ENCODE results near the gene ELOA. TPM values are rescaled to one million over a fixed set of nuclear protein-coding genes. Genes with fewer than 3 reads are reported as not detected.

Gene ELOA
- total RNA-seq, 4 donors from 2014 or later, result 26.3 to 43.7 (median 31.2) TPM

DNA sequence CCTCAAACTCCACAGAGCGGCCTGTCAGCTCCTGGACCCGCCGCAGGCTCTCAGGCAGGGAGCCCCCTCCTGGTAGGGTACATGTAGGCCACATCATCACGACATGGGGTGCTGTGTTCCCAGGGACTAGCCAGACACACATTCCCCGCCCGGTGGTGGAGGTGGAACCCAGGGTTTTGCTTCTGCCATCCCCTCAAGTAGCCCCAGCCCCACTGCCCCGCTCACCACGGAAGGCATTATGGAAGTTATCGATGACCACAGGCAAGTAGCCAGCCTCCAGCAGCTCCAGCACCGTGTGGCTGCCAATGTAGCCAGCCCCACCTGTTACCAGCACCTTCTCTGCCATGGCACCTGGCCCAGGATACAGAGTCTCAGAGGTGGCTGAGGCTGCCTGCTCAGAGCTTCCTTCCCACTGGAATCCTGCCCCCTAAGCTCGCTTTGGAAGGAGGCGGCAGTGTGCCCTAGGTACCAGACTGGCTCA lies 55.4 kb downstream of the ELOA start:
- Histone ChIP-seq H3K4me3 (peak overlapping the region in 2 of 4 donors; percentile 72 to 91), H3K4me1 (peaks cover 0 to 26% (median 18%) of the 10 kb centered on the region in 4 donors), H3K27ac (peak overlapping the region in 3 of 4 donors; percentile 93 to 97 (median 95)), H3K27me3 (no peaks in the 10 kb centered on the region), H3K9me3 (no peaks in the 10 kb centered on the region), H3K36me3 (peaks cover 0 to 39% (median 0%) of the 10 kb centered on the region in 3 donors)
- TF ChIP-seq, protein P1, sequence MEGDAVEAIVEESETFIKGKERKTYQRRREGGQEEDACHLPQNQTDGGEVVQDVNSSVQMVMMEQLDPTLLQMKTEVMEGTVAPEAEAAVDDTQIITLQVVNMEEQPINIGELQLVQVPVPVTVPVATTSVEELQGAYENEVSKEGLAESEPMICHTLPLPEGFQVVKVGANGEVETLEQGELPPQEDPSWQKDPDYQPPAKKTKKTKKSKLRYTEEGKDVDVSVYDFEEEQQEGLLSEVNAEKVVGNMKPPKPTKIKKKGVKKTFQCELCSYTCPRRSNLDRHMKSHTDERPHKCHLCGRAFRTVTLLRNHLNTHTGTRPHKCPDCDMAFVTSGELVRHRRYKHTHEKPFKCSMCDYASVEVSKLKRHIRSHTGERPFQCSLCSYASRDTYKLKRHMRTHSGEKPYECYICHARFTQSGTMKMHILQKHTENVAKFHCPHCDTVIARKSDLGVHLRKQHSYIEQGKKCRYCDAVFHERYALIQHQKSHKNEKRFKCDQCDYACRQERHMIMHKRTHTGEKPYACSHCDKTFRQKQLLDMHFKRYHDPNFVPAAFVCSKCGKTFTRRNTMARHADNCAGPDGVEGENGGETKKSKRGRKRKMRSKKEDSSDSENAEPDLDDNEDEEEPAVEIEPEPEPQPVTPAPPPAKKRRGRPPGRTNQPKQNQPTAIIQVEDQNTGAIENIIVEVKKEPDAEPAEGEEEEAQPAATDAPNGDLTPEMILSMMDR (IDR thresholded peaks at IDR 0.05), result no peak
- TF ChIP-seq POLR2A (IDR thresholded peaks at IDR 0.05), result no peak
- DNase-seq, result peak in 1 of 3 donors; percentile 49

DNA sequence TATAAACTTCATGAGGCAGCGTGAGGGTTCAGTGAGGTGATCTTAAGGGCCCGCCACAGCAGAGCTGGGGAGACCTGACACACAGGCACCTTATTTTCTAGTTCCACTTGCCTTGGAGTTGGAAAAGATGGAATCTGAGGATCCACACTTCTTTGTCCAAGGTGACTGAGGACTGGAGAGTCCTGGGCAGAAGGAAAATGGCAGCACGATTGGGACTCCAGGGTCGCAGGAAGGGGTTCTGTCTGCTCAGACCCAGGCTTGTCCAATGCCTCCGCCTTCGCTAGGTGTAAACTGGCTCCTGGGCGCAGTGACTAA lies 55.9 kb downstream of the ELOA start:
- Histone ChIP-seq H3K4me3 (peak overlapping the region; percentile 65 to 94 (median 82)), H3K27ac (peak overlapping the region; percentile 85 to 97 (median 94)), H3K27me3 (no peaks in the 10 kb centered on the region), H3K4me1 (peaks cover 0 to 24% (median 18%) of the 10 kb centered on the region in 4 donors), H3K36me3 (peaks cover 0 to 37% (median 0%) of the 10 kb centered on the region in 3 donors), H3K9me3 (no peaks in the 10 kb centered on the region)
- no peak for DNase-seq
- TF ChIP-seq, protein P1 (IDR thresholded peaks at IDR 0.05), result no peak
- no peak for TF ChIP-seq POLR2A (IDR thresholded peaks at IDR 0.05)

DNA sequence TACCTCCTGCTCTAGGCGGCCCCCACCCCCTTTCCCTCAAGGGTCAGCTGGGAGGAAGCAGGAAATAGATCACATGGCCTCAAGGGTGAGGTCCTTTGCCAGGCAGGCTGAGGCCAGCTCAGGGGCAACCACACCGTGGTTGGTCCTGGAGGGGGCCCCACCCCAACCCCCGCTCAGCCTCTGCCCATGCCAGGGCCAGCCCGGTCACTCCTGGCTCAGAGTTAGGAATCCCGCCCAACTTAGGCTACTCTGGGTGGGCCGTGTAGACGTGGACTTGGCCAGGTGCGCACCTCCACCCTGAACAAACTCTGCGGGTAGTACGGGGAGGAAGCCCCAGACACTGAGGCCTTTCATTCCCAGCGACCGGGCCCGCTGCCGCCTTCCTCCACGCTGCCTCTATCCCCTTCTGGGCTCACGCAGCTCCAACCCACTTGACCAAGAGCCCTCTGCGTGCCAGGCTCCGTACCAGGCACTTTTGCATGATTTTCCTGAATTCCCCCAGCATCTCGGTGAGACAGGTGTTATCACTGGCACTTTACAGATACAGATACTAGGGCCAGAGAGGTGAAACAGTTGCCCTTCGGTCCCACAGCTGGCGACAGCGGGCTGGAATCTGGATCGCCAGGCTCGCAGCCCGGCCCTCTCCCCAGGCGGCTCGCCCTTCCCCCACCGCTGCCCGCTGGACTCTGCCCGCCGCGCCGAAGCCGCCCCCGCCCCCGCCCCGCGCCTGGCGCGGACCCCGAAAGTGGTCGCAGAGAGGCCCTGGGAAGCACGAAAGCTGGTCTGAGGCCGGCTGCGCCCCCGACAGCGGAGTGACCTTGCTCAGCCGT lies 56.5 kb downstream of the ELOA start:
- Histone ChIP-seq H3K4me1 (peaks cover 0 to 24% (median 18%) of the 10 kb centered on the region in 4 donors), H3K27me3 (no peaks in the 10 kb centered on the region), H3K4me3 (peak overlapping the region; percentile 65 to 94 (median 82)), H3K36me3 (peaks cover 0 to 34% (median 0%) of the 10 kb centered on the region in 3 donors), H3K27ac (peak overlapping the region; percentile 85 to 97 (median 94)), H3K9me3 (no peaks in the 10 kb centered on the region)
- peak; percentile 82 to 93 for TF ChIP-seq POLR2A (IDR thresholded peaks at IDR 0.05)
- TF ChIP-seq, protein P1 (IDR thresholded peaks at IDR 0.05), result no peak
- DNase-seq, result peak; percentile 59 to 92 (median 87)

GRCh38 chr1:23800400-23801337 lies 57.4 kb downstream of the ELOA start, which contains the start of gene GALE:
Gene GALE, minus strand, starts transcription at chr1:23800754. Its CDS starts 1,747 bp downstream, at chr1:23799007.
- Histone ChIP-seq H3K9me3 (no peaks in the 10 kb centered on the region), H3K4me3 (peak within 1 kb of the TSS; percentile 65 to 94 (median 82)), H3K27ac (peak within 1 kb of the TSS; percentile 85 to 97 (median 94)), H3K4me1 (peaks cover 0 to 24% (median 18%) of the 10 kb centered on the region in 4 donors), H3K36me3 (peaks cover 0 to 28% (median 0%) of the 10 kb centered on the region in 3 donors), H3K27me3 (no peaks in the 10 kb centered on the region)
- DNase-seq, result peak; percentile 97 to 99 (median 99)
- TF ChIP-seq, protein P1 (IDR thresholded peaks at IDR 0.05), result peak in 1 of 6 experiments; percentile 12
- peak; percentile 77 to 89 for TF ChIP-seq POLR2A (IDR thresholded peaks at IDR 0.05)

DNA sequence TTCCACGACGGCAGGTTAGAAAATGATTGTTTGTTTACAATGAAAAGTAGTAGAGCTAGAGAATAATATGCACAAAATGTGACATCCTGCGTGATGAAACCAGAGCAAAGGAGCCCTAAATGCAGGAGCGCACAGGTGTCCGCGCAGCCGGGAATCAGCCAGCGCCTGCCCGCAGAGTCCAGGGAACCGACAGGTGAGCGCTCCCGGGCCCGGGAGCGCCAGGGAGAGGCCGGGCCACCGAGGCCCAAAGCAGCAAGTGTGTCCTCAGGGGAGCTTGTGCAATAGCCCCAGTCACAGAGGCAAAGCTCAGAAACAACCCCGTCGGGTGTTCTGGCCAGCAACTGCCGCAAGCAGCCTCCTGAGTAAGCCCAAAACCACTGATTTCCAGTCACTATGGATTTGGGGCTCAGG lies 58.1 kb downstream of the ELOA start:
- DNase-seq, result peak in 1 of 3 donors; percentile 62
- H3K27me3 ChIP-seq, result no peaks in the 10 kb centered on the region
- H3K4me3 ChIP-seq, result peak overlapping the region; percentile 65 to 94 (median 82)
- H3K36me3 ChIP-seq, result peaks cover 0 to 22% (median 0%) of the 10 kb centered on the region in 3 donors
- H3K4me1 ChIP-seq, result peaks cover 0 to 24% (median 18%) of the 10 kb centered on the region in 4 donors
- no peaks in the 10 kb centered on the region for H3K9me3 ChIP-seq
- no peak for TF ChIP-seq POLR2A (IDR thresholded peaks at IDR 0.05)
- TF ChIP-seq, protein P1 (IDR thresholded peaks at IDR 0.05), result no peak
- H3K27ac ChIP-seq, result peak overlapping the region; percentile 85 to 97 (median 94)

Measured in Peyer's patch (tissue), 4 donors.